NB4 (cell line): Measurements from ENCODE around the gene TMEM130.

Experiments used
- CTCF ChIP-seq: IDR thresholded peaks from one replicate; pipeline ENCODE4 v1.5.1; 2012; ENCODE audit warnings: low read depth, low read length
- POLR2A ChIP-seq: IDR thresholded peaks from 2 replicates; pipeline ENCODE4 v1.6.1; 2011; ENCODE audit warnings: mild to moderate bottlenecking; ENCODE audit not compliant: insufficient read length; ENCODE audit errors: extremely low read depth

GRCh38 chr7:98833022-98833421 is 36.8 kb downstream of the TMEM130 start:
- TF ChIP-seq POLR2A = no peak
- no peak for TF ChIP-seq CTCF
